HUES64 (cell line): ENCODE results near the gene HINFP.
A peak's percentile ranks its signal among the peaks of the same experiment; 100 is the strongest.
"Not testable (repeated sequence)": the region's sequence is repeated elsewhere in the genome, so short reads cannot be mapped to it uniquely, and the experiment has no call there.

Experiments
- H3K27ac ChIP-seq: 2 replicates; pipeline ENCODE4 v1.7.0; 2013; ENCODE audit warnings: low read depth, low read length, inconsistent platforms
- H3K27me3 ChIP-seq: 2 replicates; pipeline ENCODE4 v1.6.1; 2013; ENCODE audit warnings: mild to moderate bottlenecking, low read length; ENCODE audit not compliant: insufficient read depth
- H3K36me3 ChIP-seq: 2 replicates; pipeline ENCODE4 v1.6.1; 2013; ENCODE audit warnings: mild to moderate bottlenecking, low read length; ENCODE audit not compliant: insufficient read depth
- H3K4me1 ChIP-seq: 2 replicates; pipeline ENCODE4 v1.6.1; 2013; ENCODE audit warnings: mild to moderate bottlenecking, low read length, moderate library complexity; ENCODE audit not compliant: insufficient read depth
- H3K4me3 ChIP-seq: 2 replicates; pipeline ENCODE4 v1.5.1; 2013; ENCODE audit warnings: mild to moderate bottlenecking, low read length, moderate library complexity
- H3K9ac ChIP-seq: 2 replicates; pipeline ENCODE4 v1.6.1; 2013; ENCODE audit warnings: mild to moderate bottlenecking, low read depth, low read length
- H3K9me3 ChIP-seq: 2 replicates; pipeline ENCODE4 v1.6.1; 2013; ENCODE audit warnings: low read depth, low read length; ENCODE audit not compliant: insufficient read depth
- WGBS: fragments of 150-250, 120-280 bp; methylation state at CpG from one replicate; pipeline ENCODE4 v1.1.7; 2013; ENCODE audit warnings: missing lambda C conversion rate; 5-methylcytosine and 5-hydroxymethylcytosine counted together

The HINFP gene

GRCh38 chr11:119160151-119160550 lies 38.8 kb downstream of the HINFP start:
- Histone ChIP-seq H3K9ac (no peak overlapping the region), H3K27ac (no peak overlapping the region), H3K27me3 (no peaks in the 10 kb centered on the region), H3K9me3 (no peaks in the 10 kb centered on the region), H3K36me3 (no peaks in the 10 kb centered on the region), H3K4me3 (no peak overlapping the region), H3K4me1 (no peaks in the 10 kb centered on the region)
- WGBS: 91% methylated on average over 9 of the region's 9 CpGs

- Histone ChIP-seq H3K27ac (no peak overlapping the region), H3K27me3 (no peaks in the 10 kb centered on the region), H3K36me3 (no peaks in the 10 kb centered on the region), H3K4me1 (peaks cover 6% of the 10 kb centered on the region; the same call in 1 of the 2 replicates), H3K9ac (no peak overlapping the region), H3K4me3 (no peak overlapping the region), H3K9me3 (no peaks in the 10 kb centered on the region)
- 88% methylated on average over 7 of the region's 8 CpGs for WGBS
These were observed 40.5 kb downstream of the HINFP start for GRCh38 chr11:119161871-119162270.

GRCh38 chr11:119166368-119167076 lies 45.1 kb downstream of the HINFP start:
- Histone ChIP-seq H3K36me3 (no peaks in the 10 kb centered on the region), H3K4me1 (peaks cover 6% of the 10 kb centered on the region; the same call in 1 of the 2 replicates), H3K9me3 (no peaks in the 10 kb centered on the region), H3K4me3 (no peak overlapping the region), H3K27ac (no peak overlapping the region), H3K27me3 (no peaks in the 10 kb centered on the region), H3K9ac (no peak overlapping the region)
- 77% methylated on average over 8 of the region's 8 CpGs for WGBS

- H3K9ac ChIP-seq, H3K27ac ChIP-seq, H3K36me3 ChIP-seq, H3K9me3 ChIP-seq, H3K27me3 ChIP-seq, H3K4me1 ChIP-seq, H3K4me3 ChIP-seq: not testable (repeated sequence)
- 79% methylated on average over 10 of the region's 10 CpGs for WGBS
These were observed 45.7 kb downstream of the HINFP start for GRCh38 chr11:119167077-119167458.

- Histone ChIP-seq H3K9ac (no peak overlapping the region), H3K4me3 (no peak overlapping the region), H3K4me1 (peaks cover 6% of the 10 kb centered on the region; the same call in 1 of the 2 replicates), H3K27ac (no peak overlapping the region), H3K36me3 (no peaks in the 10 kb centered on the region), H3K27me3 (no peaks in the 10 kb centered on the region), H3K9me3 (no peaks in the 10 kb centered on the region)
- WGBS: 86% methylated on average over 6 of the region's 6 CpGs
These were observed 46.6 kb downstream of the HINFP start for GRCh38 chr11:119167933-119168332.

GRCh38 chr11:119168471-119169281 lies 47.3 kb downstream of the HINFP start, which contains the start of gene NLRX1:
TSS of gene NLRX1 (plus strand) at chr11:119168725. CDS start at chr11:119171404, 2,679 bp downstream.
- Histone ChIP-seq H3K27ac (peak within 1 kb of the TSS; percentile 91), H3K4me3 (peak within 1 kb of the TSS; percentile 78), H3K27me3 (no peaks in the 10 kb centered on the region), H3K9me3 (no peaks in the 10 kb centered on the region), H3K9ac (peak within 1 kb of the TSS; percentile 82), H3K36me3 (no peaks in the 10 kb centered on the region), H3K4me1 (peaks cover 6% of the 10 kb centered on the region; the same call in 1 of the 2 replicates)
- WGBS: 4% methylated on average over 63 of the region's 63 CpGs

GRCh38 chr11:119169282-119169719 lies 47.9 kb downstream of the HINFP start:
- Histone ChIP-seq H3K4me3 (peak overlapping the region; percentile 78), H3K36me3 (no peaks in the 10 kb centered on the region; the same call in 1 of the 2 replicates), H3K9ac (peak overlapping the region; percentile 82), H3K27me3 (no peaks in the 10 kb centered on the region), H3K4me1 (peaks cover 6% of the 10 kb centered on the region; the same call in 1 of the 2 replicates), H3K9me3 (no peaks in the 10 kb centered on the region), H3K27ac (peak overlapping the region; percentile 91)
- WGBS: 5% methylated on average over 15 of the region's 15 CpGs

- peaks cover 6% of the 10 kb centered on the region for H3K36me3 ChIP-seq
- no peak overlapping the region for H3K9ac ChIP-seq
- no peak overlapping the region for H3K27ac ChIP-seq
- H3K9me3 ChIP-seq: no peaks in the 10 kb centered on the region
- H3K4me1 ChIP-seq: no peaks in the 10 kb centered on the region
- H3K27me3 ChIP-seq: no peaks in the 10 kb centered on the region
- no peak overlapping the region for H3K4me3 ChIP-seq
- WGBS: 79% methylated on average over 2 of the region's 2 CpGs
These were observed 51.1 kb downstream of the HINFP start for GRCh38 chr11:119172513-119172912.

GRCh38 chr11:119173453-119173852 lies 52.1 kb downstream of the HINFP start:
- peaks cover 6% of the 10 kb centered on the region for H3K36me3 ChIP-seq
- WGBS: 94% methylated on average over 21 of the region's 21 CpGs
- H3K27me3 ChIP-seq: no peaks in the 10 kb centered on the region
- H3K4me3 ChIP-seq: no peak overlapping the region
- no peaks in the 10 kb centered on the region for H3K9me3 ChIP-seq
- no peak overlapping the region for H3K27ac ChIP-seq
- 0 out of 2 replicates have a peak, but pooled peaks cover 4% of the 10 kb centered on the region for H3K4me1 ChIP-seq
- H3K9ac ChIP-seq: no peak overlapping the region

GRCh38 chr11:119175493-119176077 lies 54.2 kb downstream of the HINFP start:
- Histone ChIP-seq H3K4me1 (0 out of 2 replicates have a peak, but pooled peaks cover 4% of the 10 kb centered on the region), H3K4me3 (no peak overlapping the region), H3K9me3 (no peaks in the 10 kb centered on the region), H3K27me3 (no peaks in the 10 kb centered on the region), H3K9ac (no peak overlapping the region), H3K36me3 (peaks cover 11% of the 10 kb centered on the region), H3K27ac (no peak overlapping the region)
- 78% methylated on average over 5 of the region's 6 CpGs for WGBS

- Histone ChIP-seq H3K9me3 (no peaks in the 10 kb centered on the region), H3K36me3 (peaks cover 11% of the 10 kb centered on the region), H3K27me3 (no peaks in the 10 kb centered on the region), H3K27ac (no peak overlapping the region), H3K4me1 (0 out of 2 replicates have a peak, but pooled peaks cover 4% of the 10 kb centered on the region), H3K4me3 (no peak overlapping the region), H3K9ac (no peak overlapping the region)
- 88% methylated on average over 4 of the region's 4 CpGs for WGBS
These were observed 56.8 kb downstream of the HINFP start for GRCh38 chr11:119178166-119178680.
